ENCODE results near the gene EDEM1.
A peak's percentile ranks its signal among the peaks of the same experiment; 100 is the strongest.
"Not testable (repeated sequence)": the region's sequence is repeated elsewhere in the genome, so short reads cannot be mapped to it uniquely, and the experiment has no call there.

Gene EDEM1

GRCh38 chr3:5170975-5171374 lies 16.5 kb upstream of the EDEM1 start:
- H3K4me3 ChIP-seq (ENCODE audit: low read depth, low read length), result no peak overlapping the region

- H3K4me3 ChIP-seq (ENCODE audit: low read depth, low read length), result no peak overlapping the region
Observed at GRCh38 chr3:5172018-5172417, 15.5 kb upstream of the EDEM1 start.

- H3K4me3 ChIP-seq (ENCODE audit: low read depth, low read length), result not testable (repeated sequence)
Observed at GRCh38 chr3:5179036-5179435, 8.5 kb upstream of the EDEM1 start.

- no peak overlapping the region for H3K4me3 ChIP-seq (ENCODE audit: low read depth, low read length)
Observed at GRCh38 chr3:5181469-5182141, 5.9 kb upstream of the EDEM1 start.

- H3K4me3 ChIP-seq (ENCODE audit: low read depth, low read length), result not testable (repeated sequence)
Observed at GRCh38 chr3:5183714-5184113, 3.8 kb upstream of the EDEM1 start.

GRCh38 chr3:5184499-5184898 lies 3.0 kb upstream of the EDEM1 start:
- H3K4me3 ChIP-seq (ENCODE audit: low read depth, low read length), result no peak overlapping the region

- H3K4me3 ChIP-seq (ENCODE audit: low read depth, low read length), result no peak overlapping the region
Observed at GRCh38 chr3:5185093-5185673, 2.3 kb upstream of the EDEM1 start.

GRCh38 chr3:5186089-5186857 lies 1.2 kb upstream of the EDEM1 start:
- H3K4me3 ChIP-seq (ENCODE audit: low read depth, low read length), result no peak overlapping the region

GRCh38 chr3:5186858-5187155 lies 700 bp upstream of the EDEM1 start:
- peak overlapping the region; percentile 58 for H3K4me3 ChIP-seq (ENCODE audit: low read depth, low read length)

- H3K4me3 ChIP-seq (ENCODE audit: low read depth, low read length), result peak overlapping the region; percentile 78
Observed at GRCh38 chr3:5187920-5188418, 462 bp downstream of the EDEM1 start.

GRCh38 chr3:5188419-5189221 lies 1.1 kb downstream of the EDEM1 start:
- peak overlapping the region; percentile 78 for H3K4me3 ChIP-seq (ENCODE audit: low read depth, low read length)

- H3K4me3 ChIP-seq (ENCODE audit: low read depth, low read length), result no peak overlapping the region
Observed at GRCh38 chr3:5190147-5190791, 2.8 kb downstream of the EDEM1 start.

- no peak overlapping the region for H3K4me3 ChIP-seq (ENCODE audit: low read depth, low read length)
Observed at GRCh38 chr3:5191555-5192304, 4.2 kb downstream of the EDEM1 start.

GRCh38 chr3:5192571-5193365 lies 5.3 kb downstream of the EDEM1 start:
- H3K4me3 ChIP-seq (ENCODE audit: low read depth, low read length), result no peak overlapping the region

GRCh38 chr3:5194341-5194740 lies 6.8 kb downstream of the EDEM1 start:
- no peak overlapping the region for H3K4me3 ChIP-seq (ENCODE audit: low read depth, low read length)

- H3K4me3 ChIP-seq (ENCODE audit: low read depth, low read length), result no peak overlapping the region
Observed at GRCh38 chr3:5194801-5195509, 7.4 kb downstream of the EDEM1 start.

GRCh38 chr3:5195605-5196004 lies 8.1 kb downstream of the EDEM1 start:
- no peak overlapping the region for H3K4me3 ChIP-seq (ENCODE audit: low read depth, low read length)

- no peak overlapping the region for H3K4me3 ChIP-seq (ENCODE audit: low read depth, low read length)
Observed at GRCh38 chr3:5197022-5197421, 9.5 kb downstream of the EDEM1 start.

Data from iPS-11a (cell line).